A673 (cell line): ENCODE results near the gene CRY1.

Source experiments
- CTCF ChIP-seq: fragments of 300-800, 200-600 bp; sonication (generic); conservative IDR thresholded peaks from 2 replicates; pipeline ENCODE4 v1.5.1; 2017; ENCODE audit warnings: low read depth, mild to moderate bottlenecking, antibody characterized with exemption, low read length, moderate library complexity, mixed read lengths
- EZH2 ChIP-seq: fragments of 200-600 bp; sonication (generic); IDR thresholded peaks from 2 replicates; pipeline ENCODE4 v1.6.1; 2017; ENCODE audit warnings: borderline replicate concordance, low read depth, mild to moderate bottlenecking, mixed read lengths, antibody characterized with exemption, low read length; ENCODE audit not compliant: poor library complexity, severe bottlenecking

GRCh38 chr12:107045186-107045585, 48.2 kb downstream of the CRY1 start:
- TF ChIP-seq CTCF (no peak), EZH2 (no peak)
